ENCODE data around the gene SUSD6.

DNA sequence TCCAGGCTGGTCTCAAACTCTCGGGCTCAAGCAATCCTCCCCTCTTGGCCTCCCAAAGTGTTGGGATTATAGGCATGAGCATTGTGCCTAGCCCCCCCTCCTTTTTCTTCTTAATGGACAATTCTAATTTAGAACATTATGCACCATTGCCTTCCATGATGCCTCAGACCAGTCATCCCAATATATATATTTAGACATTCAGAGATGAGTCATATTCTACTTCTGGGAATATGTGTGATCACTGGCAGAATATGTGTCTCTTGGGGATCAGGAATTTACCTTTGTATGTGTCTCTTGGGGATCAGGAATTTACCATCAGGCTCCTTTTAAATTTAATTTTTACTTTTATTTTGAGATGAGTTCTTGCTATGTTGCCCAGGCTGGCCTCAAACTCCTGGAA, 29.2 kb upstream of the SUSD6 start:
- TF ChIP-seq POLR2A (IDR thresholded peaks at IDR 0.05) (no peak), CTCF (IDR thresholded peaks at IDR 0.05) (no peak)
